Measurements from ENCODE around the gene CFAP90.

CFAP90 gene

GRCh38 chr5:7850395-7851239 is at the start of gene CFAP90:
CFAP90 (minus strand) TSS chr5:7851133; CDS start chr5:7851021, 112 bp downstream.
- peak; percentile 18 for DNase-seq

- DNase-seq = peak; percentile 76
Measured at GRCh38 chr5:7897014-7897600, 46.2 kb upstream of the CFAP90 start.

- no peak for DNase-seq
Measured at GRCh38 chr5:7894860-7895259, 43.9 kb upstream of the CFAP90 start.

- DNase-seq = no peak
Measured at GRCh38 chr5:7894439-7894838, 43.5 kb upstream of the CFAP90 start.

- DNase-seq = no peak
Measured at GRCh38 chr5:7888901-7889300, 38.0 kb upstream of the CFAP90 start.

- DNase-seq = peak; percentile 69
Measured at GRCh38 chr5:7886849-7887475, 36.0 kb upstream of the CFAP90 start.

- DNase-seq = no peak
Measured at GRCh38 chr5:7884491-7885267, 33.7 kb upstream of the CFAP90 start.

- no peak for DNase-seq
Measured at GRCh38 chr5:7882926-7883325, 32.0 kb upstream of the CFAP90 start.

GRCh38 chr5:7881816-7882215 is 30.9 kb upstream of the CFAP90 start:
- DNase-seq = no peak

- peak; percentile 11 for DNase-seq
Measured at GRCh38 chr5:7881091-7881490, 30.2 kb upstream of the CFAP90 start.

- peak; percentile 54 for DNase-seq
Measured at GRCh38 chr5:7878381-7878873, 27.5 kb upstream of the CFAP90 start.

GRCh38 chr5:7877851-7878250 is 26.9 kb upstream of the CFAP90 start:
- DNase-seq = no peak

GRCh38 chr5:7876867-7877266 is 25.9 kb upstream of the CFAP90 start:
- no peak for DNase-seq

GRCh38 chr5:7875151-7875550 is 24.2 kb upstream of the CFAP90 start:
- no peak for DNase-seq

GRCh38 chr5:7874639-7875038 is 23.7 kb upstream of the CFAP90 start:
- no peak for DNase-seq

GRCh38 chr5:7873216-7873615 is 22.3 kb upstream of the CFAP90 start:
- no peak for DNase-seq

GRCh38 chr5:7872517-7873130 is 21.7 kb upstream of the CFAP90 start:
- DNase-seq = no peak

- DNase-seq = peak; percentile 19
Measured at GRCh38 chr5:7871653-7872052, 20.7 kb upstream of the CFAP90 start.

GRCh38 chr5:7869474-7870136 is 18.7 kb upstream of the CFAP90 start:
- DNase-seq = peak; percentile 38

- DNase-seq = peak; percentile 97
Measured at GRCh38 chr5:7868773-7869473, 18.0 kb upstream of the CFAP90 start, which contains the start of the genes FASTKD3 and MTRR. FASTKD3 (minus strand) TSS chr5:7869031; CDS start chr5:7868083, 948 bp downstream. MTRR (plus strand) TSS chr5:7869148; CDS start chr5:7870795, 1,647 bp downstream.

GRCh38 chr5:7868427-7868772 is 17.5 kb upstream of the CFAP90 start:
- DNase-seq = no peak
